Subcutaneous abdominal adipose tissue (tissue), 5 donors: Measurements from ENCODE around the gene PRMT7.

Experiments used
- H3K27ac ChIP-seq: one replicate; pipeline ENCODE4 v1.7.0; 2013; ENCODE audit warnings: low read depth, mild to moderate bottlenecking, inconsistent platforms, low read length, moderate library complexity
- H3K27me3 ChIP-seq, 5 donors: one replicate each; pipeline ENCODE4 v1.7.0; 2013; ENCODE audit warnings: low read length in 5 of 5, inconsistent platforms in 1 of 5; ENCODE audit not compliant: control insufficient read depth in 5 of 5, insufficient read depth in 4 of 5
- H3K36me3 ChIP-seq, 5 donors: one replicate each; pipeline ENCODE4 v1.7.0; 2013; ENCODE audit warnings: low read length in 5 of 5; ENCODE audit not compliant: control insufficient read depth in 5 of 5, insufficient read depth in 5 of 5
- H3K4me1 ChIP-seq, 5 donors: one replicate each; pipeline ENCODE4 v1.7.0; 2013; ENCODE audit warnings: low read length in 5 of 5, mild to moderate bottlenecking in 3 of 5, moderate library complexity in 1 of 5; ENCODE audit not compliant: control insufficient read depth in 5 of 5, insufficient read depth in 5 of 5
- H3K4me3 ChIP-seq, 5 donors: one replicate each; pipeline ENCODE4 v1.7.0; 2013; ENCODE audit warnings: low read length in 5 of 5, low read depth in 1 of 5
- H3K9ac ChIP-seq, 5 donors: one replicate each; pipeline ENCODE4 v1.7.0; 2013; ENCODE audit warnings: low read length in 5 of 5, mild to moderate bottlenecking in 4 of 5, moderate library complexity in 3 of 5
- H3K9me3 ChIP-seq, 5 donors: one replicate each; pipeline ENCODE4 v1.7.0; 2013; ENCODE audit warnings: low read length in 5 of 5; ENCODE audit not compliant: control insufficient read depth in 5 of 5
- donor health status: healthy.
- donor health status: healthy.
- donor health status: healthy.
- donor health status: healthy.
- donor health status: healthy.

Gene PRMT7

GRCh38 chr16:68404736-68405345, 94.0 kb downstream of the PRMT7 start:
- H3K36me3 ChIP-seq, result no peaks in the 10 kb centered on the region
- H3K27ac ChIP-seq, result no peak overlapping the region
- H3K4me1 ChIP-seq, result peaks cover 0 to 10% (median 5%) of the 10 kb centered on the region in 5 donors
- H3K27me3 ChIP-seq, result peaks cover 0 to 21% (median 6%) of the 10 kb centered on the region in 5 donors
- no peaks in the 10 kb centered on the region for H3K9me3 ChIP-seq
- H3K9ac ChIP-seq, result no peak overlapping the region
- H3K4me3 ChIP-seq, result no peak overlapping the region

- Histone ChIP-seq H3K36me3 (no peaks in the 10 kb centered on the region), H3K27ac (no peak overlapping the region), H3K4me3 (no peak overlapping the region), H3K4me1 (peaks cover 0 to 10% (median 5%) of the 10 kb centered on the region in 5 donors), H3K9ac (no peak overlapping the region), H3K27me3 (peaks cover 0 to 26% (median 6%) of the 10 kb centered on the region in 5 donors), H3K9me3 (no peaks in the 10 kb centered on the region)
Measured at GRCh38 chr16:68406458-68407152, 95.8 kb downstream of the PRMT7 start.
